Activated CD4-positive, alpha-beta T cell treated with anti-CD3 and anti-CD28 coated beads, Interleukin-2, amount 50 U/mL, for 48 hours (primary cell): ENCODE measurements around the gene ECM1.
A peak's percentile ranks its signal among the peaks of the same experiment; 100 is the strongest.

ENCODE experiments used
- DNase-seq, 2 experiments: peaks; one replicate each; pipeline ENCODE4 v3.0.0-alpha.2; 2020

ECM1 gene

GRCh38 chr1:150507912-150508864 is at the start of gene ECM1:
Gene ECM1, plus strand, starts transcription at chr1:150508109. Its CDS starts 101 bp downstream, at chr1:150508210.
- DNase-seq, result no peak

GRCh38 chr1:150464422-150464826 is 43.5 kb upstream of the ECM1 start:
- peak; percentile 69 to 78 for DNase-seq

GRCh38 chr1:150466964-150467363 is 40.9 kb upstream of the ECM1 start:
- DNase-seq, result no peak

GRCh38 chr1:150469291-150469690 is 38.6 kb upstream of the ECM1 start:
- no peak for DNase-seq

- DNase-seq, result no peak
Observed at GRCh38 chr1:150472601-150473200, 35.2 kb upstream of the ECM1 start.

- no peak for DNase-seq
Observed at GRCh38 chr1:150473659-150474058, 34.2 kb upstream of the ECM1 start.

- no peak for DNase-seq
Observed at GRCh38 chr1:150474869-150475268, 33.0 kb upstream of the ECM1 start.

GRCh38 chr1:150476754-150477153 is 31.2 kb upstream of the ECM1 start:
- DNase-seq, result no peak

- DNase-seq, result no peak
Observed at GRCh38 chr1:150477320-150477719, 30.6 kb upstream of the ECM1 start.

GRCh38 chr1:150477733-150478132 is 30.2 kb upstream of the ECM1 start:
- DNase-seq, result no peak

- DNase-seq, result no peak
Observed at GRCh38 chr1:150479370-150479769, 28.5 kb upstream of the ECM1 start.

- no peak for DNase-seq
Observed at GRCh38 chr1:150479927-150480352, 28.0 kb upstream of the ECM1 start.

- no peak for DNase-seq
Observed at GRCh38 chr1:150484431-150484830, 23.5 kb upstream of the ECM1 start.

GRCh38 chr1:150484861-150485260 is 23.0 kb upstream of the ECM1 start:
- DNase-seq, result no peak

GRCh38 chr1:150486966-150487762 is 20.7 kb upstream of the ECM1 start, which contains the start of gene TARS2:
Gene TARS2, plus strand, starts transcription at chr1:150487419. Its CDS starts 32 bp downstream, at chr1:150487451.
- DNase-seq, result peak; percentile 95 to 97

GRCh38 chr1:150487763-150488115 is 20.2 kb upstream of the ECM1 start:
- DNase-seq, result no peak

GRCh38 chr1:150493175-150493574 is 14.7 kb upstream of the ECM1 start:
- DNase-seq, result no peak

GRCh38 chr1:150498342-150498741 is 9.6 kb upstream of the ECM1 start:
- no peak for DNase-seq

- no peak for DNase-seq
Observed at GRCh38 chr1:150505431-150505830, 2.5 kb upstream of the ECM1 start.

- no peak for DNase-seq
Observed at GRCh38 chr1:150508982-150509381, 1.1 kb downstream of the ECM1 start.

- no peak for DNase-seq
Observed at GRCh38 chr1:150511551-150511950, 3.6 kb downstream of the ECM1 start.

- no peak for DNase-seq
Observed at GRCh38 chr1:150511985-150512660, 4.2 kb downstream of the ECM1 start.

GRCh38 chr1:150512846-150513245 is 4.9 kb downstream of the ECM1 start:
- DNase-seq, result no peak
